Aorta (tissue), 5 donors: ENCODE results near the gene SAC3D1. TPM values are rescaled to one million over a fixed set of nuclear protein-coding genes. Genes with fewer than 3 reads are reported as not detected.

ENCODE experiments used
- ATAC-seq: fragments of 200-7000 bp; cut with Tn5 transposase; one replicate; pipeline ENCODE4 v1.9.1; 2022; ENCODE audit warnings: moderate library complexity; ENCODE audit not compliant: low FRiP score
- DNase-seq, 2 donors: peaks; one replicate each; pipeline ENCODE4 v3.0.0-alpha.2; 2020
- H3K27ac ChIP-seq, 2 donors: one replicate each; pipeline ENCODE4 v1.5.1; 2013; ENCODE audit warnings: low read length in 2 of 2, mild to moderate bottlenecking in 2 of 2, moderate library complexity in 2 of 2, control low read depth in 1 of 2, inconsistent platforms in 1 of 2, low read depth in 1 of 2
- H3K27me3 ChIP-seq, 2 donors: one replicate each; pipeline ENCODE4 v1.6.1; 2013; ENCODE audit warnings: control low read depth in 1 of 2, low read length in 1 of 2, mild to moderate bottlenecking in 1 of 2, moderate library complexity in 1 of 2; ENCODE audit not compliant: insufficient read depth in 2 of 2, control insufficient read depth in 1 of 2
- H3K36me3 ChIP-seq, 2 donors: one replicate each; pipeline ENCODE4 v1.6.1; 2013; ENCODE audit warnings: control low read depth in 1 of 2, low read length in 1 of 2, mild to moderate bottlenecking in 1 of 2; ENCODE audit not compliant: insufficient read depth in 2 of 2, control insufficient read depth in 1 of 2
- H3K4me1 ChIP-seq, 2 donors: one replicate each; pipeline ENCODE4 v1.6.1; 2013; ENCODE audit warnings: low read length in 2 of 2, control low read depth in 1 of 2, mild to moderate bottlenecking in 1 of 2, moderate library complexity in 1 of 2; ENCODE audit not compliant: insufficient read depth in 2 of 2, control insufficient read depth in 1 of 2
- H3K4me3 ChIP-seq, 2 donors: one replicate each; pipeline ENCODE4 v1.5.1; 2013; ENCODE audit warnings: low read length in 2 of 2, control low read depth in 1 of 2, mild to moderate bottlenecking in 1 of 2
- H3K9me3 ChIP-seq: one replicate; pipeline ENCODE4 v1.6.1; 2013; ENCODE audit warnings: mild to moderate bottlenecking, low read length; ENCODE audit not compliant: control insufficient read depth
- WGBS, 2 donors: extraction: QIAGEN DNeasy Blood & Tissue Kit; methylation state at CpG; one replicate each; pipeline ENCODE4 v1.1.7; 2013; 5-methylcytosine and 5-hydroxymethylcytosine counted together
- intact Hi-C, 2 donors: fragments of 100-400 bp; cut with DNase I; formaldehyde crosslinking; loops; one replicate each; pipeline versions ENCODE4 v1.14.2 to v1.15.0; 2022
- polyA plus RNA-seq, 2 donors: library from polyadenylated mRNA; stranded (reverse); fragments of 200-250 nt; gene quantifications; one replicate each; pipeline ENCODE4 v1.2.3, GENCODE V29; 2013
- total RNA-seq, 2 donors: library from RNA; stranded (reverse); fragmentation: NEBNext Ultra II Directional; extraction: Animal tissue kit (Norgen Biotek cat#: 25700); gene quantifications; one replicate each; pipeline ENCODE4 v1.2.1, GENCODE V29; 2021
- donor health status: healthy with polysubstance abuse.
- donor health status: Bipolar disorder and iron deficiency.
- donor health status: DM: no; HTN: no; CAD: no.
- donor health status: DM: no; HTN: no; CAD: no.
- donor health status: DM: yes; HTN: yes; CAD: no.

SAC3D1 gene
- total and polyA plus RNA-seq, 4 donors = 3.6 to 7.5 (median 5.2) TPM

GRCh38 chr11:65059959-65060824 lies 19.2 kb downstream of the SAC3D1 start:
- DNase-seq (no peak), ATAC-seq (no peak)
- intact Hi-C loops = no loop called here
- Histone ChIP-seq H3K4me3 (no peak overlapping the region), H3K36me3 (no peaks in the 10 kb centered on the region), H3K9me3 (no peaks in the 10 kb centered on the region), H3K27me3 (no peaks in the 10 kb centered on the region), H3K4me1 (no peaks in the 10 kb centered on the region), H3K27ac (no peak overlapping the region)
- 56 to 61% methylated on average over 10 of the region's 10 CpGs for WGBS, 2 donors

- Histone ChIP-seq H3K9me3 (no peaks in the 10 kb centered on the region), H3K27me3 (no peaks in the 10 kb centered on the region), H3K4me1 (no peaks in the 10 kb centered on the region), H3K27ac (no peak overlapping the region), H3K4me3 (no peak overlapping the region), H3K36me3 (no peaks in the 10 kb centered on the region)
- intact Hi-C loops = no loop called here
- 60 to 62% methylated on average over 9 of the region's 9 CpGs for WGBS, 2 donors
- ATAC-seq (no peak), DNase-seq (no peak)
These were observed 20.0 kb downstream of the SAC3D1 start for GRCh38 chr11:65060913-65061408.

- Histone ChIP-seq H3K36me3 (no peaks in the 10 kb centered on the region), H3K4me3 (no peak overlapping the region), H3K27me3 (no peaks in the 10 kb centered on the region), H3K9me3 (no peaks in the 10 kb centered on the region), H3K4me1 (no peaks in the 10 kb centered on the region), H3K27ac (no peak overlapping the region)
- ATAC-seq (no peak), DNase-seq (no peak)
- intact Hi-C loops = no loop called here
- WGBS, 2 donors = 63 to 81% methylated on average over 3 of the region's 3 CpGs
These were observed 22.5 kb downstream of the SAC3D1 start for GRCh38 chr11:65063532-65063931.

- Histone ChIP-seq H3K9me3 (no peaks in the 10 kb centered on the region), H3K27me3 (no peaks in the 10 kb centered on the region), H3K27ac (no peak overlapping the region), H3K4me3 (no peak overlapping the region), H3K4me1 (no peaks in the 10 kb centered on the region), H3K36me3 (no peaks in the 10 kb centered on the region)
- DNase-seq = no peak
- intact Hi-C loops = no loop called here
- WGBS, 2 donors = 82 to 88% methylated on average over 4 of the region's 4 CpGs
- no peak for ATAC-seq
These were observed 23.8 kb downstream of the SAC3D1 start for GRCh38 chr11:65064847-65065240.

- no peak for DNase-seq
- no peaks in the 10 kb centered on the region for H3K4me1 ChIP-seq
- no peaks in the 10 kb centered on the region for H3K9me3 ChIP-seq
- no peak overlapping the region for H3K27ac ChIP-seq
- 75 to 85% methylated on average over 7 of the region's 7 CpGs for WGBS, 2 donors
- ATAC-seq = no peak
- intact Hi-C loops = no loop called here
- H3K27me3 ChIP-seq = no peaks in the 10 kb centered on the region
- H3K4me3 ChIP-seq = no peak overlapping the region
- H3K36me3 ChIP-seq = no peaks in the 10 kb centered on the region
These were observed 24.8 kb downstream of the SAC3D1 start for GRCh38 chr11:65065851-65066250.

- ATAC-seq (no peak), DNase-seq (no peak)
- H3K27me3 ChIP-seq = no peaks in the 10 kb centered on the region
- 76 to 79% methylated on average over 11 of the region's 11 CpGs for WGBS, 2 donors
- no peaks in the 10 kb centered on the region for H3K4me1 ChIP-seq
- no peaks in the 10 kb centered on the region for H3K9me3 ChIP-seq
- no peaks in the 10 kb centered on the region for H3K36me3 ChIP-seq
- intact Hi-C loops = no loop called here
- H3K27ac ChIP-seq = no peak overlapping the region
- no peak overlapping the region for H3K4me3 ChIP-seq
These were observed 25.3 kb downstream of the SAC3D1 start for GRCh38 chr11:65066315-65066714.

- H3K27me3 ChIP-seq = no peaks in the 10 kb centered on the region
- no peaks in the 10 kb centered on the region for H3K9me3 ChIP-seq
- ATAC-seq = no peak
- intact Hi-C loops = no loop called here
- no peak overlapping the region for H3K27ac ChIP-seq
- H3K4me1 ChIP-seq = no peaks in the 10 kb centered on the region
- WGBS, 2 donors = 79 to 84% methylated on average over 3 to 4 of the region's 4 CpGs
- H3K4me3 ChIP-seq = no peak overlapping the region
- H3K36me3 ChIP-seq = no peaks in the 10 kb centered on the region
- no peak for DNase-seq
These were observed 25.8 kb downstream of the SAC3D1 start for GRCh38 chr11:65066805-65067291.

- no peaks in the 10 kb centered on the region for H3K4me1 ChIP-seq
These were observed 26.4 kb downstream of the SAC3D1 start for GRCh38 chr11:65067446-65067845.

GRCh38 chr11:65069217-65069616 lies 28.2 kb downstream of the SAC3D1 start:
- H3K27ac ChIP-seq = no peak overlapping the region
- no peaks in the 10 kb centered on the region for H3K36me3 ChIP-seq
- intact Hi-C loops = no loop called here
- no peaks in the 10 kb centered on the region for H3K9me3 ChIP-seq
- no peak overlapping the region for H3K4me3 ChIP-seq
- ATAC-seq (no peak), DNase-seq (no peak)
- H3K4me1 ChIP-seq = no peaks in the 10 kb centered on the region
- WGBS, 2 donors = 76 to 78% methylated on average over 9 of the region's 9 CpGs
- H3K27me3 ChIP-seq = no peaks in the 10 kb centered on the region

More at GRCh38 chr11:65067446-65067845, 26.4 kb downstream of the SAC3D1 start:
- no peak overlapping the region for H3K4me3 ChIP-seq
- WGBS, 2 donors = 80 to 86% methylated on average over 10 of the region's 10 CpGs
- DNase-seq (no peak), ATAC-seq (no peak)
- intact Hi-C loops = no loop called here
- H3K27ac ChIP-seq = no peak overlapping the region
- H3K36me3 ChIP-seq = no peaks in the 10 kb centered on the region
- H3K27me3 ChIP-seq = no peaks in the 10 kb centered on the region
- H3K9me3 ChIP-seq = no peaks in the 10 kb centered on the region
